NCI-H1436 (cell line): ENCODE results near the gene ALOX12.

Experiments
- DNase-seq: peaks from one replicate; lab custom pipeline; 2025; lab: John Stamatoyannopoulos, UW

ALOX12 gene

GRCh38 chr17:7002288-7003047, 6.6 kb downstream of the ALOX12 start:
- no peak for DNase-seq

- no peak for DNase-seq
Observed at GRCh38 chr17:7003745-7004144, 7.9 kb downstream of the ALOX12 start.

- DNase-seq = peak; percentile 75
Observed at GRCh38 chr17:7004398-7005253, 8.8 kb downstream of the ALOX12 start.

GRCh38 chr17:7005716-7006115, 9.9 kb downstream of the ALOX12 start:
- DNase-seq = no peak

GRCh38 chr17:7007143-7007542, 11.3 kb downstream of the ALOX12 start:
- DNase-seq = no peak

GRCh38 chr17:7010523-7010922, 14.7 kb downstream of the ALOX12 start:
- DNase-seq = no peak

GRCh38 chr17:7011415-7011814, 15.6 kb downstream of the ALOX12 start:
- DNase-seq = no peak

- no peak for DNase-seq
Observed at GRCh38 chr17:7011942-7012254, 16.0 kb downstream of the ALOX12 start.

GRCh38 chr17:7014261-7014994, 18.6 kb downstream of the ALOX12 start:
- peak; percentile 91 for DNase-seq

- no peak for DNase-seq
Observed at GRCh38 chr17:7014995-7015958, 19.4 kb downstream of the ALOX12 start.

GRCh38 chr17:7016418-7016817, 20.6 kb downstream of the ALOX12 start:
- DNase-seq = no peak

GRCh38 chr17:7016886-7017826, 21.3 kb downstream of the ALOX12 start:
- DNase-seq = no peak

- no peak for DNase-seq
Observed at GRCh38 chr17:7017827-7018200, 22.0 kb downstream of the ALOX12 start.

- DNase-seq = no peak
Observed at GRCh38 chr17:7018331-7018964, 22.6 kb downstream of the ALOX12 start.

- DNase-seq = no peak
Observed at GRCh38 chr17:7019367-7019766, 23.5 kb downstream of the ALOX12 start.

- peak; percentile 48 for DNase-seq
Observed at GRCh38 chr17:7019839-7020519, 24.1 kb downstream of the ALOX12 start.

- DNase-seq = no peak
Observed at GRCh38 chr17:7020894-7021664, 25.2 kb downstream of the ALOX12 start.

- DNase-seq = peak; percentile 72
Observed at GRCh38 chr17:7021993-7022778, 26.3 kb downstream of the ALOX12 start.
